RPMI8226 (cell line): ENCODE data around the gene OXGR1.
"Not testable (repeated sequence)": the region's sequence is repeated elsewhere in the genome, so short reads cannot be mapped to it uniquely, and the experiment has no call there.

ENCODE experiments used
- DNase-seq: peaks from one replicate; pipeline ENCODE4 v3.0.0-alpha.2; 2015

Gene OXGR1

GRCh38 chr13:97004886-97005285 lies 10.6 kb upstream of the OXGR1 start:
- no peak for DNase-seq

- DNase-seq: no peak
These were observed 10.0 kb upstream of the OXGR1 start for GRCh38 chr13:97004096-97004876.

- no peak for DNase-seq
These were observed 8.8 kb upstream of the OXGR1 start for GRCh38 chr13:97003071-97003470.

- no peak for DNase-seq
These were observed 8.3 kb upstream of the OXGR1 start for GRCh38 chr13:97002581-97002980.

GRCh38 chr13:97001636-97002035 lies 7.4 kb upstream of the OXGR1 start:
- DNase-seq: peak; percentile 14

GRCh38 chr13:97000295-97000925 lies 6.1 kb upstream of the OXGR1 start:
- DNase-seq: no peak

- no peak for DNase-seq
These were observed 4.8 kb upstream of the OXGR1 start for GRCh38 chr13:96999091-96999490.

GRCh38 chr13:96998051-96998450 lies 3.8 kb upstream of the OXGR1 start:
- DNase-seq: no peak

- DNase-seq: no peak
These were observed 2.6 kb upstream of the OXGR1 start for GRCh38 chr13:96996886-96997285.

- no peak for DNase-seq
These were observed 1.8 kb upstream of the OXGR1 start for GRCh38 chr13:96996107-96996506.

- DNase-seq: no peak
These were observed 575 bp upstream of the OXGR1 start for GRCh38 chr13:96994858-96995243.

GRCh38 chr13:96993634-96994016 lies 651 bp downstream of the OXGR1 start:
- no peak for DNase-seq

- no peak for DNase-seq
These were observed 1.6 kb downstream of the OXGR1 start for GRCh38 chr13:96992633-96993032.

- no peak for DNase-seq
These were observed 3.2 kb downstream of the OXGR1 start for GRCh38 chr13:96991072-96991471.

- no peak for DNase-seq
These were observed 5.8 kb downstream of the OXGR1 start for GRCh38 chr13:96988441-96988840.

- peak; percentile 79 for DNase-seq
These were observed 10.2 kb downstream of the OXGR1 start for GRCh38 chr13:96984051-96984508.

GRCh38 chr13:96982672-96983071 lies 11.6 kb downstream of the OXGR1 start:
- no peak for DNase-seq

GRCh38 chr13:96979861-96980260 lies 14.4 kb downstream of the OXGR1 start:
- DNase-seq: not testable (repeated sequence)

GRCh38 chr13:96968027-96968426 lies 26.2 kb downstream of the OXGR1 start:
- DNase-seq: no peak

GRCh38 chr13:96967248-96967745 lies 27.0 kb downstream of the OXGR1 start:
- DNase-seq: peak; percentile 26

- DNase-seq: no peak
These were observed 27.7 kb downstream of the OXGR1 start for GRCh38 chr13:96966415-96967102.

GRCh38 chr13:96963786-96964475 lies 30.3 kb downstream of the OXGR1 start:
- DNase-seq: no peak

GRCh38 chr13:96960379-96960778 lies 33.9 kb downstream of the OXGR1 start:
- DNase-seq: no peak
